ENCODE measurements around the gene IFRD2. TPM values are rescaled to one million over a fixed set of nuclear protein-coding genes. Genes with fewer than 3 reads are reported as not detected.

The IFRD2 gene, protein sequence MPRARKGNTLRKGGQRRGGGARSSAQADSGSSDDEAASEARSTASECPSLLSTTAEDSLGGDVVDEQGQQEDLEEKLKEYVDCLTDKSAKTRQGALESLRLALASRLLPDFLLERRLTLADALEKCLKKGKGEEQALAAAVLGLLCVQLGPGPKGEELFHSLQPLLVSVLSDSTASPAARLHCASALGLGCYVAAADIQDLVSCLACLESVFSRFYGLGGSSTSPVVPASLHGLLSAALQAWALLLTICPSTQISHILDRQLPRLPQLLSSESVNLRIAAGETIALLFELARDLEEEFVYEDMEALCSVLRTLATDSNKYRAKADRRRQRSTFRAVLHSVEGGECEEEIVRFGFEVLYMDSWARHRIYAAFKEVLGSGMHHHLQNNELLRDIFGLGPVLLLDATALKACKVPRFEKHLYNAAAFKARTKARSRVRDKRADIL
- 28.2 TPM for total RNA-seq

DNA sequence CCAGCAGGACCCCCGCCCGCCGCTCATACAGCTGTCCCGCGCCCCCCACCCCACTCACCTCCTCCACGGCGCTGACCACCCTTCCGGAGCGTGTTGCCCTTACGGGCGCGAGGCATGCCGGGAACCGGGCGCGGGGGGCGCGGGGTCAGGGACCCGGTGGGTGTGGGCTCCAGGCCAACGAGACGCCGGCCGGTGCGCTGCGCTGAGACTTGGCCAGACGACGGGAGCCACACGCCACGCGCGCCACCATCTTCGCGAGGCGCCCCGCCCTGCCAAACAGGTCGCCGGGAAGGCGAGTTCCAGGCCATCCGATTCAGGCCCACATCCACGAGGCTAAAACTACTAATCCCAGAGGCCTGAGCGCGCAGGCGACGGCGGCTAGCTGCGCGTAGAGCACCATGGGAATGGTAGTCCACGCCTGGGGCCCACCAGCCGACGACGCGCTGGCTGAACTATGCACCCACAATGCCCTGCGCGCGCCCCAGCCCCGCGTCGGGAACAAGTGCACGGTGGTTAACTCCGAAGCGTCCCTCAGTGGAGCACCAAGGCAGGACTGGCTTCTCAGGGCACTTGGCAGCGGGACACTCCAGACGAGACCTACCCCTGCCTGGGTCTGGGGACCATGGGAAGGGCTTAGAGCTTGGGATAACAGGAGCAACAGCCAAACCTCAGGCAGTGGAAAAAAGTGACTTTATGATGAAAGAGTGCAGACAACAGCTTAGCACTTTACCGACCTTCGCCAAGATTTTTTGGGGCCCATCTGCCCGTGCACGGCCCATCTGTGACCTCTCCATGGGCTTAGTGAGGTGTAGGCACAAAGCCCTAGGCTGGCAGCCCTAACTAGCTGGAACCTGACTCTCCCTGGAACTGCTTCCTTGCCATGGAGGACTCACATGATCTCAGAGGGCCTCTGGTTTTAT is at the start of gene IFRD2:
IFRD2 (minus strand) TSS at position 271 of the 920 bp plus-strand sequence; CDS start at position 116, 155 bp downstream.

DNA sequence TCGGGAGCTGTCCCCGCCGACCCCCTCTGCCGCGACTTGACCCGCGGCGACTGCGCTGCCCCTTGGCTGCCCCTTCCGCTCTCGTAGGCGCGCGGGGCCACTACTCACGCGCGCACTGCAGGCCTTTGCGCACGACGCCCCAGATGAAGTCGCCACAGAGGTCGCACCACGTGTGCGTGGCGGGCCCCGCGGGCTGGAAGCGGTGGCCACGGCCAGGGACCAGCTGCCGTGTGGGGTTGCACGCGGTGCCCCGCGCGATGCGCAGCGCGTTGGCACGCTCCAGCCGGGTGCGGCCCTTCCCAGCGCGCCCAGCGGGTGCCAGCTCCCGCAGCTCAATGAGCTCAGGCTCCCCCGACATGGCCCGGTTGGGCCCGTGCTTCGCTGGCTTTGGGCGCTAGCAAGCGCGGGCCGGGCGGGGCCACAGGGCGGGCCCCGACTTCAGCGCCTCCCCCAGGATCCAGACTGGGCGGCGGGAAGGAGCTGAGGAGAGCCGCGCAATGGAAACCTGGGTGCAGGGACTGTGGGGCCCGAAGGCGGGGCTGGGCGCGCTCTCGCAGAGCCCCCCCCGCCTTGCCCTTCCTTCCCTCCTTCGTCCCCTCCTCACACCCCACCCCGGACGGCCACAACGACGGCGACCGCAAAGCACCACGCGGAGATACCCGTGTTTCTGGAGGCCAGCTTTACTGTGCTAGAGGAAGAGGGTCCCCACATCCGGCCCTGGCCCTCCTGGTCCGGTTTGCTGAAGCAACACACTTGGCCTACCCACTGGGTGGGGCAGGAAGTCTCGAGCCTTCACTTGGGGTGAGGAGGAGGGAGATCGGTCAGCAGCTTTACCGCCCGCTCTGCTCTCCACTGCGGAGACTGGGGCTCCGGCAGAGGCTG is 48.5 kb upstream of the IFRD2 start, which contains the start of gene RASSF1:
RASSF1 (minus strand) TSS at position 389 of the 882 bp plus-strand sequence; CDS start at position 358, 31 bp downstream.

DNA sequence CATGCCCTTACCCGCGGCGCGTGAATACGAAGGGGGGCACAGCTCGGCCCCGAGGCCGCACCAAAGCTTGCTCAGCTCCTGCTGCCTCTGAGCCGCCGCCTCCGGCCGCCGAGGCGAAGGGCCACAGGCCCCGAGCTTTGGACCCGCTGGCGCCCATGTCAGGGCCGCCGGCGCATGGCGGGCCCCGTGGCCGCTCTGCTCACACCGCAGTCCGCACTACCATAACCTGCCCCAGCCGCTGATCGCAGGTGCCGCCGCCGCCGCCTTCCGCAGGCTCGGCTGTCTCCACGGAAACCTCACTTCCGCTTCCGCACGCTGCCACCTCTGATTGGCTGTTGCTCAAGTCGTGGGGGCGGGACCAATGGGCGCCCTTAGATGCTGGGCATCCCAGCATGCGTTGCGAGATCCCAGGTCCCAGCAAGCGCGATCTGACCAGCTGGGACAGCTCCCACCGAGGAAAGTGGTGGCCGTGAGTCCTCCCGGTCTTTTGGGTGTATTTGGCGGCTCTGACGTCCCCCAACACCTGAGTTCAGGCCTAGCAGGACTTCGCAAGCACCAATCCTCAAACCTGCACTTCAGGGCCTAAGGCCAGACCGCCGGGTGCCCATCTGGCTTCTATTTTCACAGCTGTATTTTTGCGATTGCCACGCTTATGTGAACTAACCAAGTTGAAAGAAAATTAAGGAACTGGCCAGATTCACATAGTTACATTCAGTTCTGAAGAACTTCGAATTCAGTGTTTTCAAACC is 35.9 kb upstream of the IFRD2 start, which contains the start of gene TUSC2:
TUSC2 (minus strand) TSS at position 281 of the 749 bp plus-strand sequence; CDS start at position 157, 124 bp downstream.

DNA sequence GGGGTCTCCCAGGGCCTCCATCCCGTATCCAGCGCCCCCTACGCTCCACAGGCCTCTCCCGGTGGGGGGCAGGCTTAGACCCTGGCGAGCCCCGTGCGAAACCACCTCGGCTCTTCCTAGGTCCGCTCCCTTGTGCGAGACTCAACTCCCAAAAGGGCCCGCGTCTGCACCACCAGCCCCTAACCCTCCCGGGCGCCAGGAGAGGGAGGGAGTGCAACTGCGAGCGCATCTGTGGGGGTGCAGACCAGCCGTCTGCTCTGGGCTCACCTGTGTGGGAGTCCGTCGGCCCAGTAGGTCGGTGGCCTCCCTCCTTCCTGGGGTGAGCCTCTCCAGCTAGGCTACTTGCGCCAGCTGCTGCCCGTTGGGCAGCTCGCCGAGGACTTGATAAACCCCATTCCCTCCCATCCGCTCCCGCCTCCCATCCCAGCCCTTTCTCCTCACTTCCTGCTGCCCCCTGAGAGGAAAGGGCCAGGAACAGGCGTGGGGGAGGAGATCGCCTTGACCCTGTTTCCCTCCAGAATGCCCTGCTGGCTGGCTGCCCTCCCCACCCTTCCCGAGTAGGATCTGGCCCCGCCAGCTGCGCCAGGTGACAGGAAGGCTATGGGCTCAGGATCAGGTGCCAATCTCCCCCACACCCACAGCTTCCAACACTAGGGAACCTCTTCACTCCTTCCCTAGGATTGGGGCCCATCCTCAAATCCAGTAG is 30.3 kb upstream of the IFRD2 start, which contains the start of gene HYAL2:
HYAL2 (minus strand) TSS at position 360 of the 706 bp plus-strand sequence. CDS start 2,256 bp downstream, outside the sequence.

DNA sequence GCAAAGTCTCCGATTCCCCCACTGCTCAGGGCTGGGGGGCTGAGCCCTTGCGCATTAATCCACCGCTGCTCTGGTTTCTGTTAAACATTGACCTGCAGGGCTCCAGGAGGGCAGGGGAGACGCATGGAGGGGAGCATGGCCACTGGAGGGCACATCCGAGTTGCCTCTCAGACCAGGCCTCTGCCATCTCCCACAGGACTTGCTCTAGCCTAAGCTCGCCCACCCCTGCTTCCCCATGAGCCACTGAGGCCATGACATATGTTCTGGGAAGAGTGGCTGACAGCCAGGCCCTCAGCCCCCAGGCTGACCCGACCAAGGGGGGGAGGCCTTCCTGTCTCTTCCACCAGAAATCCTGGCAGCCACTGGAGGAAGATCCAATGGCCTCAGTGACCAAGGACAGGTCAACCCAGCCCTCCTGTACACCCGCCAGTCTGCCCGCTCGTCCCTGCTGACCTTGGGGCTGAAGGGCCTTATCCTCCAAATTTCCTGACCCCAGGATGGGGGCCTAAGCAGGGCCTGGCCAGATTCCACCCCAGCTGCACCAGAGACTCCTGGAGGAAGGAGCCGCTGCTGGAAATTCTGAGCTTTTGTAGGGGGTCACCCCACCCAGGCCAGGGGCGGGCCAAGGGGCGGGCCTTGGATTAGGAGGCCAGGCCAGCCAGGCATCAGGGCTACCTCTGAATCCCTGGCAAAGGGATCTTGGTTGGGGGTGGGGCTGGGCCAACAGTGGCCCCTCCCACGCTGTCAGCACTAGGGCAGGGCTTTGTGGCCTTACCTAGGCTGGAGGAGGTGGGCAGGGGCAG is 11.0 kb upstream of the IFRD2 start, which contains the start of gene HYAL1:
HYAL1 (minus strand) TSS at position 562 of the 803 bp plus-strand sequence. CDS start 618 bp downstream, outside the sequence.

DNA sequence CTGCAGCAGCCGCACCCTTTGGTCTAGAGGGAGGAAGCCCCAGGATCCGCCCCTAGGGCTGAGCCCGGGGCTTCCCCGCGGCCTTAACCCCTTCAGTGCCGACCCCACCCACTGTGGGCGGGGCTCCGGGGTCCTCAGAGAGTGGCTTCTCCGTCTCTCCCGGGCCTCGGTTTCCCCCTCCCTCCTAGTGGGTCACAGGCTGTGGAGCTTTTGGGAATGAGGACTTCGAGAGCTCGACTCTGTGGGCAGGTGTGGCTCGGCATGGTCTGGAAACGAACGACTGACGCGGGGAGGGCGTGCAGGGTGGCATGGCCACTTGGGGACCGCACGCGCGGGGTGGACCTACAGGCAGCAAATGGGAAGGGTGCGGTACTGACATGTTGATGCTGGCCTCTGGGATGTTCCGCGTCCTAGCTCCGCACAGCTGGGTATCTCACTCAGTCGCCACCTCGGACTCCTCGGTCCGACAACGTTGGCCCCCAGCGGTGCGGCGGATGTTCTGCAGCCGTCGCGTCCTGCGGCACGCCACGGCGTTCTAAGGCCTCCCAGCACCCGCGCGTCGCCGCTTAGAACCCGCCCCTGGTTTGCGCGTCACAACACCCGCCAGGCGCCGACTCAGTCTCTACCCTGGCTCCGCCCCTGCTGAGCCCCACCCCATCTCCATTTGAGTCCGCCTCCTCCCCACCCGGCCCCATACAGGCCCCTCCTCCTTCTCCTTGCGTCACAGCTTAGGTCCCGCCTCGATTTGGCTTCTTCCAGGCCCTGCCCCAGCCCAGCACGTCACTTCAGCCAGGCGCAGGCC is 6.8 kb upstream of the IFRD2 start, which contains the start of the genes HYAL3 and NAA80:
HYAL3 (minus strand) TSS at position 570 of the 802 bp plus-strand sequence. CDS start 3,803 bp downstream, outside the sequence.
NAA80 (minus strand) TSS at position 570 of the 802 bp plus-strand sequence. CDS start 1,942 bp downstream, outside the sequence.

DNA sequence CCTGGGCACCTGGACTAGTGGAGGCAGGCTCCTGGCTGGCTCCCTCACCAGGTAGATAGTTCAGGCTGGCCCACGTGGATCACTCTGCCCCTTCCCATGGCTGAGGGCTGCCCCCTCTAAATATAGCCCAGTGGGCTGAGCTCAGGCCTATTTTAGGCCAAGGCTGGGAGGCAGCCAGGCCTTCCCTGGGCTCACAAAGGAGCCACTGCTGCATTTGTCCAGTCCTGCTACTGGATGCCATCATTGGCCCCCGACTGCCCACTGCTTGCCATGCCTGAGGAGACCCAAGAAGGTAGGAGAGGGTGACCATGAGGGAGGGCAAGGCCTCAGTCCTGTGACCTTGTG is 13.4 kb downstream of the IFRD2 start, which contains the start of gene LSMEM2:
LSMEM2 (plus strand) TSS at position 208 of the 345 bp plus-strand sequence; CDS start at position 235, 27 bp downstream.

DNA sequence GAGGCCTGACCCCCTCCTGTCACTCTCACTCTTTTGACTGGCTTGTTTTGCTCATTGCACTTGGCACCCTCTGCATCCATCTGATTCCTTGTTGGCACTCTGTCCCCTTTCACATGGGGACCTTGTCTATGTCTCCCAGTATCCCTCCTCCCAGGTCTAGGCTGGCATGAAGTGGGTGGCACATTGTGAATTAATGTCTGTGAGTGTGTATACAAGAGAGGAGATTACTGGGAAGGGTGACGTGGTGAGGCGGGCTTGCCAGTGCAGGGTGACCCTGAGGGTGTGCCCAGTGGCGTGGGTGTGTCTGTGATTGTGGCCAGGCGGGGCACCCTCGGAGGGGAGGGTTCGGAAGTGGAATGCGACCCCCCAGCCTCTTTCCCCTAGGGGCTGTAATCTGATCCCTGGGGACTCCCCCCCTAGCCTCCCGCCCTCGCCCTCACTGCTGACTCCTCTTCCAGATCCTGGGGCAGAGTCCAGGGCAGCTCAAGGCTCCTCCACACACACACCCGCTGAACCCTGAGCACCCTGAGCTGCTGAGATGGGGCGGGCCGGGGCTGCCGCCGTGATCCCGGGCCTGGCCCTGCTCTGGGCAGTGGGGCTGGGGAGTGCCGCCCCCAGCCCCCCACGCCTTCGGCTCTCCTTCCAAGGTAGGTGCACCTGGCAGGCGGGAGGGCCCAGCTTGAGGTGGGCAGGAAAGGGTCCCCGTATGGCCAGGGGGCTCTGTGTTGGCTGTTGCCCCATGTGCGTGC is 23.4 kb downstream of the IFRD2 start, which contains the start of gene SEMA3B:
SEMA3B (plus strand) TSS at position 445 of the 749 bp plus-strand sequence; CDS start at position 539, 94 bp downstream.

Other genes starting within 250 kb of the IFRD2 start
- 503 TPM for gene RBM5, start 203.5 kb downstream of the IFRD2 start, total RNA-seq
- 11.3 TPM for gene SEMA3F, start 137.1 kb downstream of the IFRD2 start, total RNA-seq
- not detected for gene GNAT1, start 100.8 kb downstream of the IFRD2 start, total RNA-seq
- gene SLC38A3, start 87.2 kb downstream of the IFRD2 start, total RNA-seq, result 8.1 TPM
- 120 TPM for gene GNAI2, start 56.2 kb downstream of the IFRD2 start, total RNA-seq
- 5.3 TPM for gene SEMA3B, start 23.3 kb downstream of the IFRD2 start, total RNA-seq
- gene LSMEM2, start 13.3 kb downstream of the IFRD2 start, total RNA-seq, result not detected
- gene HYAL3, start 7.0 kb upstream of the IFRD2 start, total RNA-seq, result 5.6 TPM
- gene NAA80, start 7.0 kb upstream of the IFRD2 start, total RNA-seq, result 10.3 TPM
- gene HYAL1, start 11.1 kb upstream of the IFRD2 start, total RNA-seq, result 2.8 TPM
- 41.6 TPM for gene HYAL2, start 30.3 kb upstream of the IFRD2 start, total RNA-seq
- 10.6 TPM for gene TUSC2, start 35.8 kb upstream of the IFRD2 start, total RNA-seq
- gene RASSF1, start 48.4 kb upstream of the IFRD2 start, total RNA-seq, result 14.1 TPM
- gene ZMYND10, start 53.3 kb upstream of the IFRD2 start, total RNA-seq, result 3.4 TPM
- 33.5 TPM for gene NPRL2, start 58.3 kb upstream of the IFRD2 start, total RNA-seq
- gene CYB561D2, start 58.4 kb upstream of the IFRD2 start, total RNA-seq, result 17.8 TPM
- 21.3 TPM for gene TMEM115, start 67.1 kb upstream of the IFRD2 start, total RNA-seq
- gene CACNA2D2, start 211.2 kb upstream of the IFRD2 start, total RNA-seq, result 4.1 TPM

Data from parietal lobe (tissue), 1 donor.